Measurements from ENCODE around the gene SHB.

DNA sequence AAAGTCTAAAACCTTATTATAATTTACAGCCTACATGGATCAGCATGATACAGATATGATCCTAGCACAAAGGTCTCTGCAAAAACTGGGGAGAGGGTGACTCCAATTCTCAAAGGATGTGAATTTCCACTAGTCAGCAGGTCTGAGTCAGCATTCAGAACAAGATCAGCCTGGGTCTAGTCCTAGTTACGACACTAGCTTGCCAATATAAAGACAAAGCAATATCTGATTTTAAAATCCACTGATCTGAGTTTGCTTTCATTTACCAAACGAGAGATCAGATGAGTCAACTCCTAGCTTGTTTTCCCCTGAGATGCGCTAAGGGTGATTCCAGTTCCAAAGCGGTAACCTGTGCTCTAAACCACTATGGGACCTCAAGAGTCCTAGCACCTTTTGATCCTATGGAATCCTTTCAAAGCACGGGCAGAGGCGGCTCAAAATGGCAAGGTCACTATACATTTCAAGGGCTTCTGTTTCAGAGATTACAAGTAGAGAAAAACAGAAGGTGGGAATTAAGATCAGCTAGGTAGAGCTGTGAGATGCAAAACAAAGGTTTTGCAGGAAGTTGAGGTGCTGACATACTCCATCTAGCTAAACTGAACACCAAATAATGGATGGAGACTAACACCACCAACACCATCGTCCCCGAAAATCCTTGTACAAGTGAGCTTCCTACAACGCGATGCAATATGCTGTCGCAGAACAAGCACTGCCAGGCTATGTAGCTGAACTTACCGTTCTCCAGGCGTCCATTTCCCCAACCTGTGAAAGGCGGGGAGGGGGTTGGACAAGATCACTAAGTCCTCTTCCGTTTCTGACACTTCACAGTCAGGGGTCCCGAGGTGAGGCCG, 166.0 kb downstream of the SHB start:
- TF ChIP-seq CTCF (conservative IDR thresholded peaks at IDR 0.05; ENCODE audit: low read length) (no peak), EZH2phosphoT487 (IDR thresholded peaks at IDR 0.05; ENCODE audit: borderline replicate concordance, low read depth, low read length) (no peak)
